ENCODE data around the gene POLRMT.
"Not testable (repeated sequence)": the region's sequence is repeated elsewhere in the genome, so short reads cannot be mapped to it uniquely, and the experiment has no call there.

POLRMT gene

GRCh38 chr19:633786-634639 is 676 bp upstream of the POLRMT start:
- ATAC-seq (replicated peaks) (peak in 1 of 2 donors; percentile 3), DNase-seq (no peak)
- Mint-ChIP-seq H3K36me3 (peaks cover 15 to 18% of the 10 kb centered on the region in 2 donors), H3K9me3 (no peaks in the 10 kb centered on the region), H3K27me3 (no peaks in the 10 kb centered on the region), H3K27ac (peak overlapping the region; percentile 98), H3K4me3 (peak overlapping the region; percentile 95 to 99), H3K4me1 (peaks cover 33 to 43% of the 10 kb centered on the region in 2 donors)

- peaks cover 35 to 43% of the 10 kb centered on the region in 2 donors for H3K4me1 Mint-ChIP-seq
- ATAC-seq (replicated peaks) (peak; percentile 33 to 44), DNase-seq (peak; percentile 37)
- peak overlapping the region; percentile 98 for H3K27ac Mint-ChIP-seq
- H3K36me3 Mint-ChIP-seq: peaks cover 23 to 29% of the 10 kb centered on the region in 2 donors
- H3K4me3 Mint-ChIP-seq: peak overlapping the region; percentile 95 to 99
- no peaks in the 10 kb centered on the region for H3K9me3 Mint-ChIP-seq
- H3K27me3 Mint-ChIP-seq: no peaks in the 10 kb centered on the region
Observed at GRCh38 chr19:632579-633067, 714 bp downstream of the POLRMT start.

GRCh38 chr19:629961-630714 is 3.2 kb downstream of the POLRMT start:
- ATAC-seq (replicated peaks): no peak
- peaks cover 32 to 39% of the 10 kb centered on the region in 2 donors for H3K36me3 Mint-ChIP-seq
- H3K27ac Mint-ChIP-seq: no peak overlapping the region
- no peak overlapping the region for H3K4me3 Mint-ChIP-seq
- H3K27me3 Mint-ChIP-seq: no peaks in the 10 kb centered on the region
- peaks cover 28 to 43% of the 10 kb centered on the region in 2 donors for H3K4me1 Mint-ChIP-seq
- no peak for DNase-seq
- H3K9me3 Mint-ChIP-seq: no peaks in the 10 kb centered on the region

- H3K4me3 Mint-ChIP-seq, H3K9me3 Mint-ChIP-seq: not testable (repeated sequence)
- H3K36me3 Mint-ChIP-seq: peaks cover 32 to 40% of the 10 kb centered on the region in 2 donors
Observed at GRCh38 chr19:629515-629914, 3.8 kb downstream of the POLRMT start.

GRCh38 chr19:628168-628567 is 5.2 kb downstream of the POLRMT start:
- no peaks in the 10 kb centered on the region for H3K27me3 Mint-ChIP-seq
- H3K9me3 Mint-ChIP-seq: no peaks in the 10 kb centered on the region
- no peak overlapping the region for H3K4me3 Mint-ChIP-seq
- no peak for DNase-seq
- H3K27ac Mint-ChIP-seq: no peak overlapping the region
- ATAC-seq (replicated peaks): no peak
- peaks cover 32 to 49% of the 10 kb centered on the region in 2 donors for H3K36me3 Mint-ChIP-seq
- H3K4me1 Mint-ChIP-seq: peaks cover 21 to 31% of the 10 kb centered on the region in 2 donors

More at GRCh38 chr19:629515-629914, 3.8 kb downstream of the POLRMT start:
- not testable (repeated sequence) for ATAC-seq (replicated peaks); DNase-seq; H3K27me3 Mint-ChIP-seq; H3K27ac Mint-ChIP-seq
- peaks cover 28 to 43% of the 10 kb centered on the region in 2 donors for H3K4me1 Mint-ChIP-seq

- not testable (repeated sequence) for H3K27ac Mint-ChIP-seq; H3K27me3 Mint-ChIP-seq; H3K9me3 Mint-ChIP-seq; H3K4me3 Mint-ChIP-seq; ATAC-seq (replicated peaks); DNase-seq
- peaks cover 14 to 22% of the 10 kb centered on the region in 2 donors for H3K4me1 Mint-ChIP-seq
- peaks cover 32 to 47% of the 10 kb centered on the region in 2 donors for H3K36me3 Mint-ChIP-seq
Observed at GRCh38 chr19:626566-626965, 6.8 kb downstream of the POLRMT start.

- no peak for DNase-seq
- no peak overlapping the region for H3K27ac Mint-ChIP-seq
Observed at GRCh38 chr19:625257-625656, 8.1 kb downstream of the POLRMT start.

GRCh38 chr19:624433-625109 is 8.8 kb downstream of the POLRMT start:
- H3K27ac Mint-ChIP-seq: no peak overlapping the region
- peaks cover 28 to 46% of the 10 kb centered on the region in 2 donors for H3K36me3 Mint-ChIP-seq
- ATAC-seq (replicated peaks): no peak
- H3K4me3 Mint-ChIP-seq: no peak overlapping the region
- no peaks in the 10 kb centered on the region for H3K9me3 Mint-ChIP-seq
- no peaks in the 10 kb centered on the region for H3K27me3 Mint-ChIP-seq
- H3K4me1 Mint-ChIP-seq: peaks cover 4 to 5% of the 10 kb centered on the region in 2 donors
- DNase-seq: no peak

More at GRCh38 chr19:625257-625656, 8.1 kb downstream of the POLRMT start:
- H3K27me3 Mint-ChIP-seq: no peaks in the 10 kb centered on the region
- no peak for ATAC-seq (replicated peaks)
- H3K9me3 Mint-ChIP-seq: no peaks in the 10 kb centered on the region
- H3K4me3 Mint-ChIP-seq: no peak overlapping the region
- peaks cover 25 to 45% of the 10 kb centered on the region in 2 donors for H3K36me3 Mint-ChIP-seq
- H3K4me1 Mint-ChIP-seq: peaks cover 9% of the 10 kb centered on the region in 2 donors

- no peak overlapping the region for H3K4me3 Mint-ChIP-seq
Observed at GRCh38 chr19:623974-624373, 9.4 kb downstream of the POLRMT start.

GRCh38 chr19:623175-623916 is 10.0 kb downstream of the POLRMT start:
- peaks cover 0 to 3% of the 10 kb centered on the region in 2 donors for H3K27me3 Mint-ChIP-seq
- H3K36me3 Mint-ChIP-seq: peaks cover 31 to 46% of the 10 kb centered on the region in 2 donors
- H3K27ac Mint-ChIP-seq: no peak overlapping the region
- no peaks in the 10 kb centered on the region for H3K4me1 Mint-ChIP-seq
- DNase-seq (no peak), ATAC-seq (replicated peaks) (no peak)
- H3K4me3 Mint-ChIP-seq: no peak overlapping the region
- no peaks in the 10 kb centered on the region for H3K9me3 Mint-ChIP-seq

More at GRCh38 chr19:623974-624373, 9.4 kb downstream of the POLRMT start:
- ATAC-seq (replicated peaks): no peak
- no peaks in the 10 kb centered on the region for H3K9me3 Mint-ChIP-seq
- H3K4me1 Mint-ChIP-seq: peaks cover 3% of the 10 kb centered on the region in 2 donors
- H3K36me3 Mint-ChIP-seq: peaks cover 30 to 46% of the 10 kb centered on the region in 2 donors
- no peak for DNase-seq
- no peak overlapping the region for H3K27ac Mint-ChIP-seq
- H3K27me3 Mint-ChIP-seq: peaks cover 0 to under 1% of the 10 kb centered on the region in 2 donors

GRCh38 chr19:622666-623065 is 10.7 kb downstream of the POLRMT start:
- H3K4me3 Mint-ChIP-seq: no peak overlapping the region
- ATAC-seq (replicated peaks): no peak
- no peaks in the 10 kb centered on the region for H3K4me1 Mint-ChIP-seq
- H3K27ac Mint-ChIP-seq: no peak overlapping the region
- peaks cover 31 to 47% of the 10 kb centered on the region in 2 donors for H3K36me3 Mint-ChIP-seq
- peaks cover 0 to 3% of the 10 kb centered on the region in 2 donors for H3K27me3 Mint-ChIP-seq
- no peak for DNase-seq
- no peaks in the 10 kb centered on the region for H3K9me3 Mint-ChIP-seq

GRCh38 chr19:621819-622218 is 11.5 kb downstream of the POLRMT start:
- Mint-ChIP-seq H3K27ac (no peak overlapping the region), H3K27me3 (peaks cover 0 to 3% of the 10 kb centered on the region in 2 donors), H3K4me1 (peaks cover 0 to 1% of the 10 kb centered on the region in 2 donors), H3K4me3 (no peak overlapping the region), H3K36me3 (peaks cover 33 to 53% of the 10 kb centered on the region in 2 donors), H3K9me3 (no peaks in the 10 kb centered on the region)
- ATAC-seq (replicated peaks) (no peak), DNase-seq (no peak)

GRCh38 chr19:621191-621590 is 12.1 kb downstream of the POLRMT start:
- not testable (repeated sequence) for ATAC-seq (replicated peaks); H3K27me3 Mint-ChIP-seq; H3K4me3 Mint-ChIP-seq; H3K9me3 Mint-ChIP-seq; H3K27ac Mint-ChIP-seq; DNase-seq; H3K4me1 Mint-ChIP-seq
- peaks cover 34 to 52% of the 10 kb centered on the region in 2 donors for H3K36me3 Mint-ChIP-seq
